Measurements from ENCODE around the gene LUC7L3.

The LUC7L3 gene

GRCh38 chr17:50721194-50722010 lies 2.0 kb downstream of the LUC7L3 start (continued):
- no peak for TF ChIP-seq ZBTB10 (tag by site-specific recombination; IDR thresholded peaks at IDR 0.05)
- peak; percentile 99 for TF ChIP-seq PRDM6 (tag by site-specific recombination; IDR thresholded peaks at IDR 0.05)
- no peak for TF ChIP-seq ZNF37A (tag by site-specific recombination; IDR thresholded peaks at IDR 0.05)
- TF ChIP-seq ZFP37 (tag by site-specific recombination; IDR thresholded peaks at IDR 0.05): no peak
- peak; percentile 83 for TF ChIP-seq ZSCAN30 (tag by site-specific recombination; IDR thresholded peaks at IDR 0.05)
- no peak for TF ChIP-seq ZNF76 (tag by site-specific recombination; IDR thresholded peaks at IDR 0.05; ENCODE audit: borderline replicate concordance, low read depth)
- no peak for TF ChIP-seq EGR2 (tag by site-specific recombination; IDR thresholded peaks at IDR 0.05; ENCODE audit: low read depth)
- peak; percentile 30; the same call in 1 of the 2 replicates for TF ChIP-seq ZNF366 (tag by site-specific recombination; conservative IDR thresholded peaks at IDR 0.05)
- TF ChIP-seq GLI2 (tag by site-specific recombination; IDR thresholded peaks at IDR 0.05; ENCODE audit: borderline replicate concordance, low read depth): no peak
- 0 out of 2 replicates have a peak, but pooled peaks have one; percentile 40 for TF ChIP-seq ZBTB44 (tag by site-specific recombination; IDR thresholded peaks at IDR 0.05)
- TF ChIP-seq BCL6B (tag by site-specific recombination; IDR thresholded peaks at IDR 0.05): no peak
- TF ChIP-seq MYNN (tag by site-specific recombination; IDR thresholded peaks at IDR 0.05; ENCODE audit: borderline replicate concordance): no peak
- no peak for TF ChIP-seq WT1 (tag by site-specific recombination; IDR thresholded peaks at IDR 0.05)
- peak; percentile 94 for TF ChIP-seq PRDM1 (tag by site-specific recombination; IDR thresholded peaks at IDR 0.05)
- TF ChIP-seq ZNF660 (tag by site-specific recombination; IDR thresholded peaks at IDR 0.05): no peak
- TF ChIP-seq ZNF398 (tag by site-specific recombination; IDR thresholded peaks at IDR 0.05): no peak
- TF ChIP-seq ZNF623 (tag by site-specific recombination; IDR thresholded peaks at IDR 0.05): no peak
- TF ChIP-seq ZNF133 (tag by site-specific recombination; IDR thresholded peaks at IDR 0.05): no peak
- TF ChIP-seq ZNF169 (tag by site-specific recombination; IDR thresholded peaks at IDR 0.05): no peak
- no peak for TF ChIP-seq HOXA7 (CRISPR knock-in tag; IDR thresholded peaks at IDR 0.05; ENCODE audit: borderline replicate concordance)
- no peak for TF ChIP-seq ZNF214 (tag by site-specific recombination; IDR thresholded peaks at IDR 0.05; ENCODE audit: borderline replicate concordance)
- TF ChIP-seq ZXDB (tag by site-specific recombination; IDR thresholded peaks at IDR 0.05): peak; percentile 52; the same call in 1 of the 2 replicates
- TF ChIP-seq ZIC2 (tag by site-specific recombination; IDR thresholded peaks at IDR 0.05): no peak
- TF ChIP-seq MEIS1 (CRISPR knock-in tag; IDR thresholded peaks at IDR 0.05; ENCODE audit: borderline replicate concordance): no peak
- TF ChIP-seq ZNF2 (tag by site-specific recombination; IDR thresholded peaks at IDR 0.05): peak; percentile 31; the same call in 1 of the 2 replicates
- TF ChIP-seq ZBTB26 (tag by site-specific recombination; optimal IDR thresholded peaks at IDR 0.05): no peak
- no peak; the same call in 1 of the 2 replicates for TF ChIP-seq ZBTB17 (tag by site-specific recombination; IDR thresholded peaks at IDR 0.05)
- TF ChIP-seq SCRT1 (tag by site-specific recombination; IDR thresholded peaks at IDR 0.05; ENCODE audit: borderline replicate concordance): no peak; the same call in 1 of the 2 replicates
- TF ChIP-seq ZNF596 (tag by site-specific recombination; IDR thresholded peaks at IDR 0.05): no peak
- TF ChIP-seq ZNF558 (tag by site-specific recombination; IDR thresholded peaks at IDR 0.05): no peak
